Measurements from ENCODE around the gene PDE4B.
"Not testable (repeated sequence)": the region's sequence is repeated elsewhere in the genome, so short reads cannot be mapped to it uniquely, and the experiment has no call there.

PDE4B gene

DNA sequence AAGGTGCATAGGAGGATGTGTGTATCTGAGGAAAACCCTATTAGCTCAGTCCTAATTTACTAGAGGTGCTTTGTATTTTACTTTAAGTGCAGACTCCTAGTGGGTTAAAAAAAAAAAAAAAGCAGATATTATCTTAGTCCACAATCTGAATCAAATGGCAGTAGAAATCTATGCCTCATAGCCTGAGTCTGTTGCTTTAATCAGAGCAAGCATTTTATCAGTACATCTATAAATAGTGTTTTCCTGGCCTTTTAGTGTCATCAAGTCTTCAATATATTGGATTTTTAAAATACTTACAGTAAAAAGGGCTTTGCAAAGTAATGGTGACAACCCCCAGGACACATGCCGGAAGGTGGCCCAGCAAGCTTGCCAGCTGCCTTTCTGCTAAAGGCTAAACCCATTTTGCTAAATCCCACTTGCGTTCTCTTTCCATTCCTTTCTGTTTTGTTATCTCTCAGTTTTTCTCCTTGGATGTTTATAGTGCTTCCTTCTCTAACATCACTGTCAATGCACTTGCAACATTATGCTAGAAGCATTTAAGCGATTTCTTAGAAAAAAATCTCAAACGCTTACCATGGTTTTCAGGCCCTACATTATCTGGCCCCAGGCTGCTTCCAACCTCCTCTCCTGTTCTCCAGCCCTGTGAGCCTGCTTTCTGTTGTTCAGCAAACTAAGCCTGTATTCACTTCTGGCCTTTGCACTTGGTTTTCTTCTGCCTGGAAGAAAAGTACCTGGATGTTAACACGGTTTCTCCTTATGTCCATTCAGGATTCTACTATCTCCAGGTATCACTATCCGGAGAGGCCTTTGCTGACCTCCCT lies 206.3 kb downstream of the PDE4B start:
- no peak for DNase-seq

DNA sequence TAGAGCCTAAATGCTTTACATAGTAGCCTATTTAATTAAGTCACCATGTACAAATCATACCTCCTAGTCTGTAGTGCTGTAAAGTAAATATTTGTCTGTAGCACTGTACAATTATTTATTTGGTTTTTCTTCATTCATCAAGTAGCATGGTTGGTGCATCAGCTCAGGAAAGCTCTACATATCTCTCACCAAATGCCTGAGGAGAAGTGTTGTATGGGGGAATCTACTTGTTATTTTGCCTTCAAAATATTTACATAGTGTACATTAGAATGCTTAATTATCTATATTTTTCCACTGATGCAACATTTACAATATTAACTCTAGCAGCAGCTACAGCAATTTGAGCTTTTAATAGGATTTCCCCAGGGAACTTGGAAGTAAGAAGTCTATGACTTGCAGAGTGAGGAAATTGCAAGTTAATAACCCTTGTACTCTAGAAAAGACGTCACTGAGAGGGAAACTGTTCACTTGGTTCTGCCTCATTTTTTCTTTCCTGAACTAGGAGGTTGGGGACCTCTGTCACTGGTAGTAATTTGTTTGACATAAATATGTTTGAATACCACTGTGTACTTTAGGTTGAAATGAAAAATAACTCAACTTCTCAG lies 207.4 kb downstream of the PDE4B start:
- DNase-seq = no peak

DNA sequence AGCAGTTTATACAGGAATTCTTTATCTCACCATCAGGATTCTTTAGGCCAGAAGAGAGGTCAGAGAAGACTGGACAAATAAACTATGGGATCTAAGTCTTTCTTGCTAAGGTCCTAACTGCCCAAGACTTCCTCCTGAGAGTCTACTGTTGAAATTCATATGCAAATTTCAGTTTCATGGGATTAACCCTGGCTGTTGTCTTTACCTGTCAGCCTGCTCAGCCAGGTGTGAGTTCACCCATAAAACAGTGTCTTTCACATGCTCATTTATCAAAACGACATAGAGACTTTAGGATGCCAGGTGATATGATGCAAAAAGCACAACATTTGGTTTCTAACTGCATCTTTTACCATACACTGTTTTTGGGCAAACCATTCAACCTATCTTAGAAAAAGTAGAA lies 211.0 kb downstream of the PDE4B start:
- no peak for DNase-seq

DNA sequence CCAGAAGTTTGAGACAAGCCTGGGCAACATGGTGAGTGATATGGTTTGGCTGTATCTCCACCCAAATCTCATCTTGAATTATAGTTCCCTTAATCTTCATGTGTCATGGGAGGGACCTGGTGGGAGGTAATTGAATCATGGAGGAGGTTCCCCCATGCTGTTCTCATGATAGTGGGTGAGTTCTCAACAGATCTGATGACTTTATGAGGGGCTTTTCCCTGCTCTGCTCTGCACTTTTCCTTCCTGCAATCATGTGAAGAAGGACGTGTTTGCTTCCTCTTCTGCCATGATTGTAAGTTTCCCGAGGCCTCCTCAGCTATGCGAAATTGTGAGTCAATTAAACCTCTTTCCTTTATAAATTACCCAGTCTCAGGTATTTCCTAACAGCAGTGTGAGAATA lies 213.8 kb downstream of the PDE4B start:
- not testable (repeated sequence) for DNase-seq

DNA sequence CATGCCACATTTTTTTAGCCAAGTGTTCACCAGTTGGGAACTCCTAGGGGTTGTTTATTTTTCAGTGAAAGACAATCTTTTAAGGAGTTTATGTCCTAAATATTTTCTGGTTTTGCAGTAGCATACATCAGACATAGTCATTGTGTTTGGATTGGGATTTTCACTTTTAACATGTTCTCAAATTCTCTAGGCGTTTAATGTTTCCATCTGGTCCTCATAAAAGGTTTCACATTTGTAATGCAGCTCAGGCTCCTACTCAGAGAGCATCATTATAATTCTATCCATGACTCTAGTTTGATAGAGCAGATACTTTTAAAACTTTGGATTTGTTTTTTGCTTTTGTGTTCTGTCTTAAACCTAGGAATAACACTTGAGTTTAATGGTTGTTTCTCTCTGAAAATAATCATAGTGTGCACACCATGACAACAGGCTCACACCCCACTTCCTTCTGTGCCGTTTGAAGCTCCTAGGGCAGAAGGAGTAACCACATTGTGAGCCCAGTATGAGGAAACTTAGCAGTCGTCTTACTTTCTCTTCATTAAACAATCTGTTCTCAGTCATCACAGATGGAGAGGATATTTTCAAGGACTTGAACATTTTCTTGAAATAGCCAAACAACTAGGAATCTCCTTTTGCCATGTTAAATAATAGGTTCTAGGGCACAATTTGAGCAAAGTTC lies 219.6 kb downstream of the PDE4B start:
- DNase-seq = peak in 1 of 2 experiments; percentile 6

DNA sequence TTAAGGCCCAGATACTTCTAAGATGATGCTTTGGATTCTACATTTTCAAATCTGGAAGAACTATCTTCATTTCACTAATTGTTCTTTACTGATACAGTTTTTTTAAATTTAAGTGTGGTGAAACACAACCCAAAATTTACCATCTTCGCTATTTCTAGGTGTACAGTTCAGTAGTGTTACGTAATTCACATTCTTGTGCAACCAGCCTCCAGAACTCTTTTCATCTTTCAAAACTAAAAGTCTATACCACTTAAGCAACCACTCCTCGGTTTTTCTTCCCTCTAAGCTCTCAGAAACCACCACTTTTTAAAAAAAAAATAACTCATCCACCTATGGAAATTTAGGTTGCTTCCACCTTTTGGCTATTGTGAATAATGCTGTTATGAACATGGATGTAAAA lies 220.7 kb downstream of the PDE4B start:
- DNase-seq = no peak

DNA sequence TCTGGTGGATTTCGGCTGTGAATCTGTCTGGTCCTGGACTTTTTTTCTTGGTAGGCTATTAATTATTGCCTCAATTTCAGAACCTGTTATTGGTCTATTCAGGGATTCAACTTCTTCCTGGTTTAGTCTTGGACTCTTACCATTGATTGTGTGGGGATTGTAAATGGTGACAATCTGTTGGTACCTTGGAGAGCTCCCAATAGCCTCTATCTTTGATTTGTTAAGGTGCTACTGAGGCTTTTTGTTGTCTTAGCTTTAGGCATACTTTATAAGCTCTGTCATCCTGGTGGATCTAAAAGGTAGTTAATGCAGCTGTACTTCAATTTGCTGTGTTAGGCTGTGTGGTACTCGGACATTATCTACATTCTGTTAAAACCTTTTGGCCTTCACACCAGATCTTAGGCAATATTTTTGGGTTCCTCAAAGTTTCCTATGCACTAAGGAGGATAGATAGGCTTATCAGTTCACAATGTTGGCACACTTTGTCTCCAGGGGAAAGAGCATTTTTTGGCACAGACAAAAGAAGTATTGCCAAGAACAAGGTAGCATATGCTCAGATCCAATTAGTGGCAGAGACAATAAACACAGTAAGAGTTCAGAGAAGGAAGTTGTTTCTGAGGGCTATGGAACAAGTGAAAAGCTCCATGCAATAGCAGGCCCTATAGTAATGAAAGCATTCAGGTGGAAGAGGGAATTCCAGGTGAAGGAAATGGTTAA lies 230.4 kb downstream of the PDE4B start:
- no peak for DNase-seq

DNA sequence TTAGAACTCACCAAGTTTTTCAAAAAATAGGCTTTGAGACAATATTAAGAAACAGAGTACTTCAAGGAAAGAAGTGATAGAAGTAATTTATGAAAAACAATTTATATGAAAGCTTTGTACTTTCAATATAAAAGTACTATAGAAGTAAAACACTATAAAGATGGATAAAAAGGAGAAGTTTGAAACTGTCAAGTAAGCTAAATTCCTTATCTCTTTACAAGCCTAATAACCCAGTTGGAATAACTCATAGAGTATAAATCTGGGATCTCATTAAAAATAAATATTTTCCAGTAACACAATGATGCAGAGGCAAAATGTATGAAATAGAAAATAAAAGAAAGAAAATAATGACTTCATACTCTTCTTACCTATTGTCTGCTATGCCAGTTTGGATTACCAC lies 232.5 kb downstream of the PDE4B start:
- DNase-seq = no peak

DNA sequence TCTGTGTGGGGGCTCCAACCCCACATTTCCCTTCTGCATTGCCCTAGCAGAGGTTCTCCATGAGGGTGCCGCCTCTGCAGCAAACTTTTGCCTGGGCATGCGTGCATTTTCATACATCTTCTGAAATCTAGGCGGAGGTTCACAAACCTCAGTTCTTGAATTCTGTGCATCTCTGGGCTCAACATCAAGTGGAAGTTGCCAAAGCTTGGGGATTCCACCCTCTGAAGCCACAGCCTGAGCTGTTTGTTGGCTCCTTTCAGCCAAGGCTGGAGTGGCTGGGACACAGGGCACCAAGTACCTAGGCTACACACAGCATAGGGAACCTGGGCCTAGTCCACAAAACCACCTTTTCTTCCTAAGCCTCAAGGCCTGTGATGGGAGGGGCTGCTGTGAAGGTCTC lies 235.3 kb downstream of the PDE4B start:
- DNase-seq = no peak

DNA sequence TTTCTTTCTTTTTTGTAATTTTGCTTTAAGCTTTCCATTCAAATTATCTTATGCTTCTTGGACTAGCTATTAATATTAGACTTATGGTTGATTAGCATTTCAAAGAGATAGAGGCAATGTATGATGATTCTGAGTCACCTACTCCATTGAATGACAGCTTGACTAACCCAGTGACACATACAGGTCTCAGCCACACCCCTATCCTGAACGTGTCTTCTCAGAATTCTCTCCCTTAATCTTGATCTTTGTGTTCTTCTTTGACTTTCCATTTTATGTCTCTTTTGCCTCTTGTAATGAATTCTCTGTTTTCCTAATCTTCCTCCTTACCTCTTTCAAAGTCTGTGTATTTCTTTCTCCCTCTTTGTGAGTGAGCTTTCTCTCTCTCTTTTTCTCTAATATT lies 241.1 kb downstream of the PDE4B start:
- no peak for DNase-seq

DNA sequence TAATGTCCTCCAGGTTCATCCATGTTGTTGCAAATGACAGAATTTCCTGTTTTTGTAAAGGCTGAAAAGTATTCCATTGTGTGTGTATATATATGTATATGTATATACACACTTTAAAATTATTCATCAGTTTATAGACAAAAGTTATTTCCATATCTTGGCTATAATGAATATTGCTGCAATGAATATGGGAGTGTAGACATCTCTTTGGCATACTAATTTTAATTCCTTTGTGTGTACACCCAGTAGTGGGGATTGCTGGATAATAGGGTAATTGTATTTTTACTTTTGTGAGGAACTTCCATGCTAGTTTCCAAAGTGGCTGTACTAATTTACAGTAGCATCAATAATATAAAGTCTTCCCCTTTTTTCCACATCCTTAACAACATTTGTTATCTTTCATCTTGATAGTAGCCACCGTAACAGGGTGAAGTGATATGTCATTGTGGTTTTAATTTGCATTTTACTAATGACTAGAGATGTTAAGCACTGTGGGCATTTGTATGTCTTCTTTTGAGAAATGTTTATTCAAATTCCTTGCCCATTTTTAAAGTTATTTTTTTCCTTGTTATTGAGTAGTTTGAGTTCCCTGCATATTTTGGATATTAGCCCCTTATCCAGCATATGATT lies 243.0 kb downstream of the PDE4B start:
- DNase-seq = no peak

DNA sequence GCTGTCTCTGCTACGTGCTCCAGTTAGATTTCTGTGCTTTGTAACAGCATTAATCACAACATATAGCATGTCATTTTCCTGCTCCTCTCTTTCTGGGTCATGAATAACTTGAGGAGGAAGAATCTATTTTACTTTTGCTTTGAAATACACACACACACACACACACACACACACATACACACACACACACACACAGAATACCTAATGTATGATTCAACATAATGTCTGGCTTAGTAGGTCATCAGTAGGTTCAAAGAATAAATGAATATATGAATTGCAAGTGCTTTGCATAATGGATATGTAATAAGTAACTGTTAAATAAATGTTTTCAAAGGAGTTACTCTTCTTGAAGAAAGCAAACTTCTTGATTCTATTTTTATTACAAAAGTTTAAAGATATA lies 249.0 kb downstream of the PDE4B start:
- DNase-seq = no peak

DNA sequence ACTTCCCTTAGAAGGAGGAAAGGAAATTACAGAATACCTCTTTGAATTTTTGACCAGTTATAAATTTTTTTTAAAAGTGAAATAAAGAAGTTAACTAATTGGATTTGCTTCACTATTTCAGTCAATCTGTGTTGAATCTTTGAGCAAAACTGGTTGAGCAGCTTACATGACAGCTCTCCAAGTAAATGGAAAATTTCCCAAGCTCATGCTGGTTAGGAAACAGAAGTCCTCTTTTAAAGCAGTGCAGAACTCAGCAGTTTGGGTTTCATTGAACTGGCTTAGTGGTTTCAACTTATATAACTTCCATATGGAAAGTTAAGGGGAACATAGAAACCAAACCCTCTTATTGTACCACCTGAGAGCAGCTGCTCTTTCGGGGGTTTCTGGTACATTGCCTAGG lies 250.5 kb downstream of the PDE4B start:
- no peak for DNase-seq

DNA sequence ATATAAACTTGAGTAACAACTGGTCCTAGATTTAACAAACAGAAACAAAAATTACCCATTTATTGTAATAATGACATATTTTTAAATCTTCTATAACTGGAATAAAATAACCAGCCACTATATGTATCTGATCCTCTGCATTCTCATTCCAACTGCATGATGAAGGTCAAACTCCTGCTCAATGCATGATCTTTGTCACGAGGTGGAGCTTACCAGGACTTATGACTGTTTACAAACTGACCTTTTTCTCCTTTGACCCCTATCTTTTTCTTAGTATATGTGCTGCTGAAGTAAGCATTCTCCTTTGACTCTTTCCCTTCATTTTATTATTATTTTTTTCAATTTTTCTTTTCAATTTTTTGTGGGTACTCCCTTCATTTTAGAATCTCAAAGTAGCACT lies 252.2 kb downstream of the PDE4B start:
- DNase-seq = no peak

DNA sequence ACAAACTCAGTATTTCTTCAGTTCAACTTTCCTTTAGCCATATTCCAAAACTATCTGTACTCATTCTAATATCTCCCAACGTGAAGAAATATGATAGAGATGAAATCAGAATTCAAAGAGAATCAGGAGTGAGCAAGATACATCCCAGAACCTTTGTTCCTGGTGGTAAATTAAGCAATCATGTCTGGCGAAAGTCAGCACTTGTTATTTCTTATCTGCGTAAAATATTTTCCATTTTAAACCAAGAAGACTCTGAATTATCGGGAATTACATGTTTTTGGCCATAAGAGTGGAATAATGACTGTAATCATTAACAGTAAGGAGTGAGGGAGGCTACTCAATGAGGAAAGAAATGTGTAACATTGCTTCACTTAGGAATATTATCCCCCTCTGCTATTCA lies 253.7 kb downstream of the PDE4B start:
- no peak for DNase-seq

DNA sequence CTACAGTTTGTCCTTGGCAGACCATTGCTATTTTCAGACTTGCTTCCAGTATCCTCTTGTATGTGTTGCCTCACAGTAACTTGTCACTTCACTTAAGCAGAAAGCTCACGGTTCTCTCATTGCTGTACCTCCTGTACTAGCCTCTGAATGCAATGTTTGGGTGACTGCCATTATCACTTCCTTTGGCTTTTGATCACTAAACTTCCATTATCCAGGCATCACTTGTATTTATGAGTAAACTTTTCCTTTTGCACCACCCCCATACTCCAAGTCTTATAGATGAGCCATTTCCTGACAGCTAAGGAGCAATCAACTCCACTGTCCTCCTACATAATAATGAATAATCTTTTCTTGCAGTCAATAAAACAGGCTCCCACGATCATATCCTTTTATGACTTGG lies 255.3 kb downstream of the PDE4B start:
- DNase-seq = no peak

DNA sequence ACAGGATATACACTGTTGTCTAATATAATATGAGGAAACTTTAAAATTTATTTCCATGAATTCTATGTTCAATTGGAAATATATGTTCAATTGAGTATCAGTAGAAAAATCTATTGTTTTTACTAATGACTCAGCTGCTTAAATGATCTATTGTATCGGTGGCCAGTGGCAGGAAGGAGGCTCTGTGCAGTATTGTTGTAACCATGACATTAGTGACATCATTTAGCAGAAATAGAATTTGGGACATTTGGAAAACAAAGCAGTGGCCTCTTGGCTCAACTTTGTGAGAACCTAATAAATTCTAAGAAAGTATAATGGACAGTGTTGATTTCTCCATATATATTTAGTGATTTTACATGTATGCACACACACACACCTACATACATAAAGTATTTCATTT lies 257.4 kb downstream of the PDE4B start:
- DNase-seq = no peak

DNA sequence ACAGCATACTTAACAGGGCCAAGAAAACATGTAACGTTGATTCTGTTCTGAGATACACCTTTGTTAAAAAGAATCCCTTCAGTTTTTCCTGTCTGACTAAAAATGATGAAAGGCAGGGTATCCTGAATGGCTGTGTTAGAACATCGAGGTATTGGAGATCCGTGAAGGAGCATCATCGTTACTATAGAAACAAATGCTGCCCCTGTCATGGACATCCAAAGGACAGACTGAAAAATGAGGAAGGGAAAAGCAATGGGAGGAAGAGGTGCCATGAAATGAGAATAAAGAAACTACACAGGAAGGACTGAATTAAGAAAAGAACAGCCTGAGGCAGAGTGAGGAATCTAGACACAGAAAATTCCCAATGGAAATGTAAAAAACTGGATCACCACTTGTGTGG lies 257.9 kb downstream of the PDE4B start:
- no peak for DNase-seq

DNA sequence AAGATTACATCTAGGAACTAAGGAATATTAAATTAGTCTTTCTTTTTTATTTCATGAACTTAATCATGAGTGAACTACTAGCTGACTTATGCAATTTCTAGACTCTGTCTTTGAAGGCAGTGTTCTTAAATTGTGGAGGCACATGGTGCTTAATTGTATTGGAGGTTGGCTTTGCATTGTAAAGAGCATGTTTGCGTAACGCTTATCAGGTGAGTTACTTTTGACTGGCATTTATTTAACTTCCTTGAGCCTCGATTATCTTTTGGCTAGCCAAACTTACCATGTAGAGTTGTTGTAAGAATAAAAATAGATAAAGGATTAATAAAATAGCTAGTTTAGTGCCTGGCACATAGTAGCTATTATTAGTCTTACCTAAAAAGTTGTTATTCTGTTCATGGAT lies 262.4 kb downstream of the PDE4B start:
- no peak for DNase-seq

DNA sequence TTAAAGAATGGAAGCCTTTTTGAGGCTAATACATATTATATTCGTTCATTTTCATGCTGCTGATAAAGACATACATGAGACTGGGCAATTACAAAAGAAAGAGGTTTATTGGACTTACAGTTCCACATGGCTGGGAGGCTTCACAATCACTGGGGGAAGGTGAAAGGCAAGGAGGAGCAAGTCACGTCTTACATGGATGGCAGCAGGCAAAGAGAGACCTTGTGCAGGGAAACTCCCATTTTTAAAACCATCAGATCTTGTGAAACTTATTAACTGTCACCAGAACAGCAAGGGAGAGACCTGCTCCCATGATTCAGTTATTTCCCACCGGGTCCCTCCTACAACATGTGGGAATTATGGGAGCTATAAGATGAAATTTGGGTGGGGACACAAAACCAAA lies 264.8 kb downstream of the PDE4B start:
- DNase-seq = not testable (repeated sequence)

DNA sequence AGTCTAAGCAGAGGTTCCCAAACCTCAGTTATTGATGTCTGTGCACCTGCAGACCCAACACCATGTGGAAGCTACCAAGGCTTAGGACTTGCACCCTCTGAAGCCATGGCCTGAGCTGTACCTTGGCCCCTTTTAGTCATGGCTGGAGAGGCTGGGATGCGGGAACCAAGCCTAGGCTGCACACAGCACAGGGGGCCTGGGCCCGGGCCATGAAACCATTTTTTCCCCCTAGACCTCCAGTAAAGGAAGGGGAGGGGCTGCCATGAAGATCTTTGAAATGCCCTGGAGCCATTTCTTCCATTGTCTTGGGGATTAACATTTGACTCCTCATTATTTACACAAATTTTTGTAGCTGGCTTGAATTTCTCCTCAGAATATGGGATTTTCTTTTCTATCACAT lies 265.9 kb downstream of the PDE4B start:
- DNase-seq = no peak

DNA sequence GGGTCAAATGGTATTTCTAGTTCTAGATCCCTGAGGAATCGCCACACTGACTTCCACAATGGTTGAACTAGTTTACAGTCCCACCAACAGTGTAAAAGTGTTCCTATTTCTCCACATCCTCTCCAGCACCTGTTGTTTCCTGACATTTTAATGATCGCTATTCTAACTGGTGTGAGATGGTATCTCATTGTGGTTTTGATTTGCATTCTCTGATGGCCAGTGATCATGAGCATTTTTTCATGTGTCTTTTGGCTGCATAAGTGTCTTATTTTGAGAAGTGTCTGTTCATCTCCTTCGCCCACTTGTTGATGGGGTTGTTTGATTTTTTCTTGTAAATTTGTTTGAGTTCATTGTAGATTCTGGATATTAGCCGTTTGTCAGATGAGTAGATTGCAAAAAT lies 274.5 kb downstream of the PDE4B start:
- not testable (repeated sequence) for DNase-seq

Measured in NCI-H524 (cell line).